DOHH2 (cell line): ENCODE results near the gene PTPN12.
"Not testable (repeated sequence)": the region's sequence is repeated elsewhere in the genome, so short reads cannot be mapped to it uniquely, and the experiment has no call there.

Source experiments
- CTCF ChIP-seq: fragments of 200-600 bp; sonication (generic); IDR thresholded peaks from one replicate; pipeline ENCODE4 v1.5.1; 2014; ENCODE audit warnings: antibody characterized with exemption, mild to moderate bottlenecking, low read depth, low read length; ENCODE audit not compliant: poor library complexity, severe bottlenecking
- EZH2phosphoT487 ChIP-seq: fragments of 200-600 bp; sonication (generic); IDR thresholded peaks from 2 replicates; pipeline ENCODE4 v1.6.1; 2017; ENCODE audit warnings: borderline replicate concordance, mild to moderate bottlenecking, antibody characterized with exemption, low read length, moderate library complexity, mixed read lengths

- not testable (repeated sequence) for TF ChIP-seq CTCF, EZH2phosphoT487
These were observed 3.0 kb upstream of the PTPN12 start for GRCh38 chr7:77534046-77534445.
